Osteoblast (primary cell): Measurements from ENCODE around the gene SPATA45. TPM values are rescaled to one million over a fixed set of nuclear protein-coding genes. Genes with fewer than 3 reads are reported as not detected.

ENCODE experiments used
- DNase-seq: peaks from one replicate; pipeline ENCODE4 v3.0.0; 2011; ENCODE audit warnings: low spot score, mixed read lengths; ENCODE audit not compliant: insufficient read length; ENCODE audit errors: missing footprints
- H2AFZ ChIP-seq: 2 replicates; pipeline ENCODE4 v1.6.0; 2011; ENCODE audit warnings: mild to moderate bottlenecking, low read length
- H3K27ac ChIP-seq: 2 replicates; pipeline ENCODE4 v1.5.1; 2011; ENCODE audit warnings: mild to moderate bottlenecking, low read depth, low read length, moderate library complexity
- H3K27me3 ChIP-seq: 2 replicates; pipeline ENCODE4 v1.6.0; 2012; ENCODE audit warnings: mild to moderate bottlenecking, control low read depth, inconsistent platforms, low read length, moderate library complexity; ENCODE audit not compliant: insufficient read depth
- H3K36me3 ChIP-seq: 2 replicates; pipeline ENCODE4 v1.5.1; 2011; ENCODE audit warnings: mild to moderate bottlenecking, low read length, control low read depth, moderate library complexity; ENCODE audit not compliant: insufficient read depth
- H3K4me1 ChIP-seq: 2 replicates; pipeline ENCODE4 v1.5.1; 2011; ENCODE audit warnings: mild to moderate bottlenecking, low read length, control low read depth, moderate library complexity; ENCODE audit not compliant: insufficient read depth
- H3K4me2 ChIP-seq: 2 replicates; pipeline ENCODE4 v1.6.0; 2011; ENCODE audit warnings: mild to moderate bottlenecking, low read length; ENCODE audit not compliant: insufficient read depth
- H3K4me3 ChIP-seq: fragments of 200-600 bp; sonication (generic); 3 replicates; pipeline ENCODE4 v1.5.1; 2012; ENCODE audit warnings: mild to moderate bottlenecking, low read length, inconsistent platforms; ENCODE audit not compliant: insufficient read depth
- H3K79me2 ChIP-seq: 2 replicates; pipeline ENCODE4 v1.6.0; 2012; ENCODE audit warnings: mild to moderate bottlenecking, low read length, control low read depth, inconsistent platforms; ENCODE audit not compliant: insufficient read depth
- H3K9me3 ChIP-seq: 2 replicates; pipeline ENCODE4 v1.5.1; 2011; ENCODE audit warnings: low read depth, low read length, control low read depth
- H4K20me1 ChIP-seq: 2 replicates; pipeline ENCODE4 v1.6.0; 2012; ENCODE audit warnings: mild to moderate bottlenecking, low read length, control low read depth; ENCODE audit not compliant: insufficient read depth
- CTCF ChIP-seq: IDR thresholded peaks from 2 replicates; pipeline ENCODE4 v1.5.1; 2011; ENCODE audit warnings: mild to moderate bottlenecking, low read depth, low read length, moderate library complexity; ENCODE audit errors: extremely low read depth
- total RNA-seq: library from RNA; depleted of rRNA; stranded (reverse); fragments of >200 nt; gene quantifications from 2 replicates; pipeline ENCODE4 v1.2.3, GENCODE V29; 2012

SPATA45 gene
- total RNA-seq, 1 donor, result not detected

- Histone ChIP-seq H3K27ac (no peak overlapping the region), H3K4me1 (no peaks in the 10 kb centered on the region), H2AFZ (no peak overlapping the region), H3K79me2 (no peaks in the 10 kb centered on the region), H3K27me3 (no peaks in the 10 kb centered on the region), H3K4me2 (no peak overlapping the region), H3K36me3 (peaks cover 12% of the 10 kb centered on the region), H4K20me1 (no peaks in the 10 kb centered on the region), H3K4me3 (no peak overlapping the region), H3K9me3 (no peaks in the 10 kb centered on the region)
- no peak for TF ChIP-seq CTCF
- no peak for DNase-seq
Measured at GRCh38 chr1:212878418-212878817, 31.0 kb upstream of the SPATA45 start.

- Histone ChIP-seq H3K36me3 (peaks cover 25% of the 10 kb centered on the region), H3K9me3 (no peaks in the 10 kb centered on the region), H3K79me2 (no peaks in the 10 kb centered on the region), H3K27ac (no peak overlapping the region), H2AFZ (no peak overlapping the region), H3K4me1 (no peaks in the 10 kb centered on the region), H3K4me3 (no peak overlapping the region), H3K27me3 (no peaks in the 10 kb centered on the region), H3K4me2 (no peak overlapping the region), H4K20me1 (no peaks in the 10 kb centered on the region)
- no peak for TF ChIP-seq CTCF
- no peak for DNase-seq
Measured at GRCh38 chr1:212873518-212873917, 26.1 kb upstream of the SPATA45 start.

- no peak for TF ChIP-seq CTCF
- Histone ChIP-seq H3K36me3 (peaks cover 25% of the 10 kb centered on the region), H3K79me2 (no peaks in the 10 kb centered on the region), H3K27me3 (no peaks in the 10 kb centered on the region), H3K27ac (no peak overlapping the region), H2AFZ (no peak overlapping the region), H3K4me2 (no peak overlapping the region), H3K9me3 (no peaks in the 10 kb centered on the region), H3K4me3 (no peak overlapping the region), H4K20me1 (no peaks in the 10 kb centered on the region), H3K4me1 (no peaks in the 10 kb centered on the region)
- DNase-seq, result no peak
Measured at GRCh38 chr1:212871976-212872375, 24.5 kb upstream of the SPATA45 start.

- peaks cover 2% of the 10 kb centered on the region for H4K20me1 ChIP-seq
- H3K4me1 ChIP-seq, result no peaks in the 10 kb centered on the region
- H3K79me2 ChIP-seq, result peaks cover 13% of the 10 kb centered on the region
- DNase-seq, result no peak
- peaks cover 21% of the 10 kb centered on the region for H3K36me3 ChIP-seq
- TF ChIP-seq CTCF, result no peak
- no peaks in the 10 kb centered on the region for H3K27me3 ChIP-seq
- no peaks in the 10 kb centered on the region for H3K9me3 ChIP-seq
- no peak overlapping the region for H2AFZ ChIP-seq
- H3K27ac ChIP-seq, result no peak overlapping the region
- H3K4me2 ChIP-seq, result no peak overlapping the region
- H3K4me3 ChIP-seq, result no peak overlapping the region
Measured at GRCh38 chr1:212867192-212867591, 19.7 kb upstream of the SPATA45 start.
